ENCODE results near the gene PHKG2. TPM values are rescaled to one million over a fixed set of nuclear protein-coding genes. Genes with fewer than 3 reads are reported as not detected.

PHKG2 gene
- total RNA-seq, 1 donor from 2014 or later: 53.5 TPM

- Mint-ChIP-seq H3K36me3 (ENCODE audit: insufficient read depth) (no peaks in the 10 kb centered on the region), H3K27ac (no peak overlapping the region), H3K4me3 (ENCODE audit: low read depth) (no peak overlapping the region), H3K27me3 (peaks cover 42% of the 10 kb centered on the region), H3K4me1 (ENCODE audit: low read depth) (peaks cover 5% of the 10 kb centered on the region), H3K9me3 (ENCODE audit: low read depth) (no peaks in the 10 kb centered on the region)
- TF ChIP-seq CTCF (IDR thresholded peaks at IDR 0.05; ENCODE audit: unreplicated experiment): no peak
- DNase-seq (ENCODE audit: low spot score, unreplicated experiment): no peak
These were observed 49.6 kb downstream of the PHKG2 start for GRCh38 chr16:30797670-30798309.

Other genes with a start within 250 kb of the PHKG2 start
- 80.0 and 83.6 TPM in 2 replicates for gene ZNF768, start 221.9 kb upstream of the PHKG2 start, total RNA-seq
- gene ZNF747, start 213.6 kb upstream of the PHKG2 start, total RNA-seq: 18.1 and 19.1 TPM in 2 replicates
- gene ZNF764, start 190.1 kb upstream of the PHKG2 start, total RNA-seq: 36.1 and 36.6 TPM in 2 replicates
- gene ZNF688, start 176.7 kb upstream of the PHKG2 start, total RNA-seq: 20.0 and 22.5 TPM in 2 replicates
- gene ZNF785, start 162.7 kb upstream of the PHKG2 start, total RNA-seq: 46.2 and 50.0 TPM in 2 replicates
- 23.3 and 24.5 TPM in 2 replicates for gene ZNF689, start 138.0 kb upstream of the PHKG2 start, total RNA-seq
- gene PRR14, start 97.5 kb upstream of the PHKG2 start, total RNA-seq: 57.6 and 58.7 TPM in 2 replicates
- 75.3 and 91.1 TPM in 2 replicates for gene FBRS, start 90.0 kb upstream of the PHKG2 start, total RNA-seq
- gene SRCAP, start 49.3 kb upstream of the PHKG2 start, total RNA-seq: 103 and 104 TPM in 2 replicates
- 19.3 and 22.2 TPM in 2 replicates for gene CFAP119, start 13.6 kb downstream of the PHKG2 start, total RNA-seq
- gene RNF40, start 13.9 kb downstream of the PHKG2 start, total RNA-seq: 137 and 155 TPM in 2 replicates
- gene ZNF629, start 38.8 kb downstream of the PHKG2 start, total RNA-seq: 33.0 and 35.0 TPM in 2 replicates
- gene BCL7C, start 145.7 kb downstream of the PHKG2 start, total RNA-seq: 33.2 and 34.2 TPM in 2 replicates
- 4.5 and 5.1 TPM in 2 replicates for gene CTF1, start 148.2 kb downstream of the PHKG2 start, total RNA-seq
- 65.6 and 66.8 TPM in 2 replicates for gene FBXL19, start 175.1 kb downstream of the PHKG2 start, total RNA-seq
- gene ORAI3, start 200.6 kb downstream of the PHKG2 start, total RNA-seq: 19.1 and 19.5 TPM in 2 replicates
- gene SETD1A, start 209.3 kb downstream of the PHKG2 start, total RNA-seq: 25.4 and 27.7 TPM in 2 replicates
- 4.6 and 5.5 TPM in 2 replicates for gene HSD3B7, start 236.8 kb downstream of the PHKG2 start, total RNA-seq

Measured in progenitor cell of endocrine pancreas (in vitro differentiated cells).